Coronary artery (tissue), 2 donors: Measurements from ENCODE around the gene PPM1D.

ENCODE experiments used
- DNase-seq: peaks from one replicate; pipeline ENCODE4 v3.0.0-alpha.2; 2017; ENCODE audit warnings: low spot score
- H3K27ac ChIP-seq, 2 donors: fragments of 200-600 bp; sonication (generic); one replicate each; pipeline ENCODE4 v1.5.1; 2016 to 2019
- H3K4me3 ChIP-seq: fragments of 200-600 bp; sonication (generic); 2 replicates; pipeline ENCODE4 v1.5.1; 2016; ENCODE audit warnings: mild to moderate bottlenecking, moderate library complexity
- CTCF ChIP-seq: fragments of 200-600 bp; sonication (generic); IDR thresholded peaks from one replicate; pipeline ENCODE4 v1.5.1; 2019; ENCODE audit warnings: antibody characterized with exemption

PPM1D gene

DNA sequence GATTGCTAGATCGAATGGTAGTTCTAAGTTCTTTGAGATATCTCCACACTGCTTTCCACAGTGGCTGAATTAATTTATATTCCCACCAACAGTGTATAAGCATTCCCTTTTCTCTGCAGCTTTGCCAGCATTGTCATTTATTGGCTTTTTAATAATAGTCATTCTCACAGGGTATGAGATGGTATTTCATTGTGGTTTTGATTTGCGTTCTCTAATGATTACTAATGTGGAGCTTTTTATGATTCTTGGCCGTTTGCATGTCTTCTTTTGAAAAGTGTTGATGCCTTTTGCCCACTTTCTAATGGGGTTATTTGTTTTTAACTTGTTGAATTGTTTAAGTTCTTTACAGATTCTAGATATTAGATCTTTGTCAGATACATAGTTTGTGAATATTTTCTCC lies 41.1 kb downstream of the PPM1D start:
- no peak for DNase-seq
- H3K27ac ChIP-seq, result no peak overlapping the region
- TF ChIP-seq CTCF, result no peak
- no peak overlapping the region for H3K4me3 ChIP-seq

DNA sequence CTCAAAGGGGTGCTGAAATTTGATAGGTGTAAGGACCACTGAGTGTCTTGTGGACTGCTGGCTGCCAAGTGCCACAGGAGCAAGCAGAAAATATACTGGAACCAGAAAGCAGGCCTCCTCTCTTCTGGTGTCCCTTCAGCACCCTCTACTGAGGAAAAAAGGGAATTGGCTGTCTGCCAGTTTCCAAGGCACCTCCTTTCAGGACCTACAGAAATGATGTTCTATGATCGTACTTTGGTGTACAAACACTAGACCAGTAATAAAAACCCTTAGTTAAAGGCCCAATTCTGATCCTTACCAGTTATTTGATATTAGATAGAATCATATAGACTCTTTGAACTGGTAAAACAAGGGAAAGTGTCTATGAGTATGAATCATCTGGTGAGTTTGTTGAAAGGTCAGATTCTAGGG lies 41.8 kb downstream of the PPM1D start:
- TF ChIP-seq CTCF, result no peak
- no peak for DNase-seq
- H3K27ac ChIP-seq, result no peak overlapping the region
- H3K4me3 ChIP-seq, result no peak overlapping the region

DNA sequence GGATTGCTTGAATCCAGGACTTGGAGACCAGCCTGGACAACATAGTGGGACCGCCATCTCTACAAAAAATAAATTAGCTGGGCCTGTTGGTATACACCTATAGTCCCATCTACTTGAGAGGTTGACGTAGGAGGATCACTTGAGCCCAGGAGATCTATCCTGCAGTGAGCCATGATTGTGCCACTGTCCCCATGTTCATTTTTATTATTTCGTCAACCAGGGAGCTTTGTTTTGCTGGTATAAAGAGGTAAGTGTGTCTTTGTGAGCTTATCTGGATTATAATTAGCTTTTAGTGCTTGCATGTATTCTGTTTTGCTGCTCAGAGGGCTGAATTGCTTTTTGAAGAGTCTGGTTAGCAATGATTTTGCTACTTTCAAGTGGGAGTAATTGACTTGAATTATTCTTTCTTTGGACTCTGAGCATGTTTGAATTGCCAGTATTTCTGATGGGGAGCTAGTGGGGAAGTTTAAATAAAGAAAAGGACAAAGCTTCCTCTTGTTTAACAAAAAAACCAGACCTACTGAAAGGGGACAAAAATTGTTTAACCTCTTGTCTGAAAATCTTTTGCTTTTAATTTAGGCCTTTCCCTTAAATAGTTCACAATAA lies 46.0 kb downstream of the PPM1D start:
- no peak for TF ChIP-seq CTCF
- Histone ChIP-seq H3K4me3 (no peak overlapping the region), H3K27ac (no peak overlapping the region)
- no peak for DNase-seq

DNA sequence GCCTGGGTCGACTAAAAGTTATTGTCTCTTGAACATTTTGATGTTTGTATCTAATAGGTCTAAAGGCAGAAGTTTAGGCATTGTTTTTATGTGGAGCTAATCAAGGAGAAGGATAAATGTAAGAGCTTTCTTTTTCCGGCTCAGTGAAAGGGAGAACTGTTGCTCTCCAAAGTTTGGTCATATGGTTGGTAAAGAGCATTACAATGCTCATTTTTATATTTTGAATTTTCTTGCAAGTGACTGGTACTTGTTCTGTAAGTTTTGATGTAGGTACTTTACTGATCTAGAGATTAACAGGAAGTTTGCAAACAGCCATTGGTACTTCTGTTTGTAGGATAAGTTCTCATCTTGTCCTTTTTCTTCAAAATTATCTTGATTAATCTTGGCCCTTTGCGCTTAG lies 46.7 kb downstream of the PPM1D start:
- no peak for DNase-seq
- H3K4me3 ChIP-seq, result no peak overlapping the region
- TF ChIP-seq CTCF, result no peak
- no peak overlapping the region for H3K27ac ChIP-seq

- TF ChIP-seq CTCF, result no peak
- Histone ChIP-seq H3K27ac (no peak overlapping the region), H3K4me3 (no peak overlapping the region)
- no peak for DNase-seq
Observed at GRCh38 chr17:60647705-60648104, 47.7 kb downstream of the PPM1D start.

- H3K4me3 ChIP-seq, result no peak overlapping the region
- H3K27ac ChIP-seq, result no peak overlapping the region
- no peak for TF ChIP-seq CTCF
- no peak for DNase-seq
Observed at GRCh38 chr17:60652454-60653247, 52.7 kb downstream of the PPM1D start.

- no peak for TF ChIP-seq CTCF
- no peak overlapping the region for H3K4me3 ChIP-seq
- no peak for DNase-seq
- H3K27ac ChIP-seq, result no peak overlapping the region
Observed at GRCh38 chr17:60653569-60653968, 53.6 kb downstream of the PPM1D start.
